Glomerular endothelial cell (primary cell): ENCODE results near the gene HLA-G. TPM values are rescaled to one million over a fixed set of nuclear protein-coding genes. Genes with fewer than 3 reads are reported as not detected.
"Not testable (repeated sequence)": the region's sequence is repeated elsewhere in the genome, so short reads cannot be mapped to it uniquely, and the experiment has no call there.

Experiments used
- DNase-seq: peaks from one replicate; pipeline ENCODE4 v3.0.0-alpha.2; 2011; ENCODE audit warnings: low read depth, low spot score; ENCODE audit errors: extremely low read depth
- total RNA-seq: library from RNA; depleted of rRNA; stranded (reverse); fragments of >200 nt; gene quantifications from 2 replicates; pipeline ENCODE4 v1.2.3, GENCODE V29; 2015

The HLA-G gene
- total RNA-seq, result not detected in 2 replicates

DNA sequence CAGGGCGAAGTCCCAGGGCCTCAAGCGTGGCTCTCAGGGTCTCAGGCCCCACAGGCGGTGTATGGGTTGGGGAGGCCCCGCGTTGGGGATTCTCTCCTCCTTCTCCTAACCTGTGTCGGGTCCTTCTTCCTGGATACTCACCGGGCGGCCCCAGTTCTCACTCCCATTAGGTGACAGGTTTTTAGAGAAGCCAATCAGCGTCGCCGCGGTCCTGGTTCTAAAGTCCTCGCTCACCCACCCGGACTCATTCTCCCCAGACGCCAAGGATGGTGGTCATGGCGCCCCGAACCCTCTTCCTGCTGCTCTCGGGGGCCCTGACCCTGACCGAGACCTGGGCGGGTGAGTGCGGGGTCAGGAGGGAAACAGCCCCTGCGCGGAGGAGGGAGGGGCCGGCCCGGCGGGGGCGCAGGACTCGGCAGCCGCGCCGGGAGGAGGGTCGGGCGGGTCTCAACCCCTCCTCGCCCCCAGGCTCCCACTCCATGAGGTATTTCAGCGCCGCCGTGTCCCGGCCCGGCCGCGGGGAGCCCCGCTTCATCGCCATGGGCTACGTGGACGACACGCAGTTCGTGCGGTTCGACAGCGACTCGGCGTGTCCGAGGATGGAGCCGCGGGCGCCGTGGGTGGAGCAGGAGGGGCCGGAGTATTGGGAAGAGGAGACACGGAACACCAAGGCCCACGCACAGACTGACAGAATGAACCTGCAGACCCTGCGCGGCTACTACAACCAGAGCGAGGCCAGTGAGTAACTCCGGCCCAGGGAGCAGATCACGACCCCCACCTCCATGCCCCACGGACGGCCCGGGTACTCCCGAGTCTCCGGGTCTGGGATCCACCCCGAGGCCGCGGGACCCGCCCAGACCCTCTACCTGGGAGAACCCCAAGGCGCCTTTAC lies at the start of gene HLA-G:
Gene HLA-G, plus strand, starts transcription at position 247 of the 892 bp plus-strand sequence. Its CDS starts 20 bp downstream, at position 267.
- no peak for DNase-seq

DNA sequence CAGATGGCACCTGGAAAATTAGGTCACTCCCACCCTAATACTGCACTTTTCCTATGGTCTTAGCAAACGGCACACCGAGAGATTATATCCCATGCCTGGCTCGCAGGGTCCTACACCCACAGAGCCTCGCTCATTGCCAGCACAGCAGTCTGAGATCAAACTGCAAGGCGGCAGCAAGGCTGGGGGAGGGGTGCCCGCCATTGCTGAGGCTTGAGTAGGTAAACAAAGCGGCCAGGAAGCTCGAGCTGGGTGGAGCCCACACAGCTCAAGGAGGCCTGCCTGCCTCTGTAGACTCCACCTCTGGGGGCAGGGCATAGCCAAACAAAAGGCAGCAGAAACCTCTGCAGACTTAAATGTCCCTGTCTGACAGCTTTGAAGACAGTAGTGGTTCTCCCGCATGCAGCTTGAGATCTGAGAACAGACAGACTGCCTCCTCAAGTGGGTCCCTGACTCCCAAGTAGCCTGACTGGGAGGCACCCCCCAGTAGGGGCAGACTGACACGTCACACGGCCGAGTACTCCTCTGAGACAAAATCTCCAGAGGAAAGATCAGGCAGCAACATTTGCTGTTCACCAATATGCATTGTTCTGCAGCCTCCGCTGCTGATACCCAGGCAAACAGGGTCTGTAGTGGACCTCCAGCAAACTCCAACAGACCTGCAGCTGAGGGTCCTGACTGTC lies 47.5 kb upstream of the HLA-G start:
- DNase-seq, result not testable (repeated sequence)

DNA sequence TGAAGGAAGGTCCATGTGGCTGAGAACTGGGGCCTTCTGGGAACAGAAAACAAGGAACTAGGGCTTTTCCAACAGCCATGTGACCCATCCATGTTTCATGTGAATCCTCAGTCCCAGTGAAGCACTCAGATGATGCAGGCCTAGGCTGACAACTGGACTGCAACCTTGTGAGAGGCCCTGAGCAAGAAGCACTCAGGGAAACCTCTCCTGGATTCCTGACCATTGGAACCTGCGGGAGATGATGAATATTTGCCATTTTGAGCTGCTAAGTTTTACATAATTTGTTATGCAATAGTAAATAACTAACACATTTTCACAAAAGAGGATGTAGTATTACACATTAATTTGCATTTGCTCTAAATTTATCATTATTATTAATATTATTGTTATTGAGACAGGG lies 38.4 kb upstream of the HLA-G start:
- no peak for DNase-seq

DNA sequence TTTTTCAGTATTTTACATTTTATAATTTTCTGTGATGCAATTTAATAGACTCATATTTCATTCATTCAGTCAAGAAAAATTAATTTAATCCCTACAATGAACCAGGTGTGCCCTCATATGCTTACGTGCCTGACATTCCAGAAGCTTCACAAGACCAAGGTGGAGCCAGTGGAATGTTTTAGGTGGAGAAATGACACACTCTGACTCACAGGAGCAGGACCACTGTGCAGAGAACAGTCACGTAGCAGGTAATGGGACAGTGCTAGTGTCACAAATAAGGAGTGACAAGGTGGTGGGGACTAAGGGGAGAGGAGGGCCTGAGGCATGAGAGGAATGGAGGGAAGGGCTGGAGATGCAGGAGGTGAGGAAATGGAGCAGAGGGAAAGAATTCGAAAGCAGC lies 37.0 kb upstream of the HLA-G start:
- DNase-seq, result no peak

DNA sequence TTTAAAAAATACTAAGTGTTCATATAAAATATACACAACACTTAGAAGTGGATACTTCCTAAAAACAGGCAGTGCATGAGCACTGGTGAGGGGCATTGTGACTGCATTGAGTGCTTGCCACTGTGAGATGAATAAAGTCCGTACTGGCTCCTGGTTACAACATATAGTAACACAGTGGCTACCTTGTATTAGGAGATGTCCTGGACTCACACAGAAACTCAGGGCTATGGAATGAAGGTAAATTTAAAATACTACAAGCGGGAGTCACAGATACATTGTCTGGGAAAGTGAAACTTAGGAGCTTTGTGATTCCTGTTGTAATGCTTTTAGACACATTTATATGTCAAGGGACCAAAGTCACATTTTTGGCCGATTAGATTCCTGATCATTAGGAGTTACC lies 36.5 kb upstream of the HLA-G start:
- DNase-seq, result no peak

DNA sequence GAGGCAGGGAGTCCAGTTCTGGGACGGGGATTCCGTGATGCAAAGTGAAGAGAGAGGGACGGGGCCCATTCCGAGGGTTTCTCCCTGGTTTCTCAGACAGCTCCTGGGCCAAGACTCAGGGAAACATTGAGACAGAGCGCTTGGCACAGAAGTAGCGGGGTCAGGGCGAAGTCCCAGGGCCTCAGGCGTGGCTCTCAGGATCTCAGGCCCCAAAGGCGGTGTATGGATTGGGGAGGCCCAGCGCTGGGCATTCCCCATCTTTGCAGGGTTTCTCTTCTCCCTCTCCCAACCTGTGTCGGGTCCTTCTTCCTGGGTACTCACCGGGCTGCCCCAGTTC lies 35.9 kb upstream of the HLA-G start:
- DNase-seq, result no peak

DNA sequence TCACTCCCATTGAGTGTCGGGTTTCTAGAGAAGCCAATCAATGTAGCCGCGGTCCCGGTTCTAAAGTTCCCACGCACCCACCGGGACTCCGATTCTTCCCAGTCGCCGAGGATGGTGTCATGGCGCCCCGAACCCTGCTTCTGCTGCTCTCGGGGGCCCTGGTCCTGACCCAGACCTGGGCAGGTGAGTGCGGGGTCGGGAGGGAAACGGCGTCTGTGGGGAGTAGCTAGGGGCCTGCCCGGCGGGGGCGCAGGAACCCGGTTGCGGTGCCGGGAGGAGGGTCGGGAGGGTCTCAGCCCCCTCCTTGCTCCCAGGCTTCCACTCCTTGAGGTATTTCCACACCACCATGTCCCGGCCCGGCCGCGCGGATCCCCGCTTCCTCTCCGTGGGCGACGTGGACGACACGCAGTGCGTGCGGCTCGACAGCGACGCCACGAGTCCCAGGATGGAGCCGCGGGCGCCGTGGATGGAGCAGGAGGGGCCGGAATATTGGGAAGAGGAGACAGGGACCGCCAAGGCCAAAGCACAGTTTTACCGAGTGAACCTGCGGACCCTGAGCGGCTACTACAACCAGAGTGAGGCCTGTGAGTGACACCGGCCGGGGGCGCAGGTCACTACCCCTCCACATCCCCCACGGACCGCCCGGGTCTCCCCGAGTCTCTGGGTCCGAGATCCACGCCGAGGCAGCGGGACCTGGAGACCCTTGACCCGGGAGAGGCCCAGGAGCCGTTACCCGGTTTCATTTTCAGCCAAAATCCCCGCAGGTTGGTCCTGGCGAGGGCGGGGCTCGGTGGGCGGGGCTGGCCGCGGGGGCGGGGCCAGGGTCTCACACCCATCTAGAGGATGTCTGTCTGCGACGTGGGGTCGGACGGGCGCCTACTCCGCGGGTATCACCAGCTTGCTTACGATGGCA lies 35.2 kb upstream of the HLA-G start:
- no peak for DNase-seq

DNA sequence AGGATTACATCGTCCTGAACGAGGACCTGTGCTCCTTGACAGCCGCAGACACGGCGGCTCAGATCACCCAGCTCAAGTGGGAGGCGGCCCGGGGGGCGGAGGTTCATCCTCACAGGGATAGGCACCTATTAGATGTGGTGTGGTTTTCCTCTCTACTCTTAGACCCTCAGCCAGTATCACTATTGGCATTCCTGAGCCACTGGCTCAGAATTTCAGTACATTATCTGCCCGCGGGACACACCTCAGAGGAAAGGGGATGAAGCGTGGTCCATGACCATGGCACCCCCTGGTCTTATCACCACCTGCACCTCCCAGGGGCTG lies 34.6 kb upstream of the HLA-G start:
- DNase-seq, result no peak

DNA sequence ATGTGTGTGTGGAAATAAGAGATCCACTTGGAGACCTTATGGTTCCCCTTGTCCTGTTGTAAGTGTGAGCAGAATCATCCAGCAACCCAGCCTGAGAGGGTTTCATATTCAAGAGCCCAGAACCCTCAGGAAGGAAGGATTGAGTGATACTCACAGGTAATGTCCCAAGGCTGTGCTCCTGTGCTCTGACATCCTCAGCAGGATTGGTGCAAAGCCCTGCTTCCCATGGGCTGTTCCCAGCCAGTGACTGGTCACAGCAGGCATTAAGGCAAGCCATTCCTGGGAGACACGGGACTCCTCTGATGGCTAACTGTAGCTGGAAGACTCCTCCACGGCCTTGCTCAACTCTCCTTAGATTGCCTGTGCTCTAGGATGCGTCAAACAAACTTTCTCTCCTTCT lies 33.8 kb upstream of the HLA-G start:
- no peak for DNase-seq

DNA sequence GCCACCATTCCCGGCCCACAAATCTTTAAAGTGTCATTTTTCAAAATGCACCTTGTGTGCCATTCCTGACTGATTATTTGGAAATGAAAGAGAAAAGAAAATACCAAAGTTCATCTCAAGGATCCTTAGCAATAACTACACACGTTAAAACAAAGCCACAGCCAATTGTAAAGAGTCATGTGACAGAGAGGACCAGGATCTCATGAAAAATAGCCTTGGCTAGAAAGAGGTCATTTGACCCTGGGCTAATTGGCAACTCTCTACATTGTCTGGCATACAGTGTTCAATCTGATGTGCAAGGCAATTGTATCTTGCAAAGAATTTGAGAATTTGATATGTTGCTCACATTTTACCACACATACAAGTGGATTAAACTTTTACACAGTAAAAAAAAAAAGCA lies 31.6 kb upstream of the HLA-G start:
- DNase-seq, result no peak

DNA sequence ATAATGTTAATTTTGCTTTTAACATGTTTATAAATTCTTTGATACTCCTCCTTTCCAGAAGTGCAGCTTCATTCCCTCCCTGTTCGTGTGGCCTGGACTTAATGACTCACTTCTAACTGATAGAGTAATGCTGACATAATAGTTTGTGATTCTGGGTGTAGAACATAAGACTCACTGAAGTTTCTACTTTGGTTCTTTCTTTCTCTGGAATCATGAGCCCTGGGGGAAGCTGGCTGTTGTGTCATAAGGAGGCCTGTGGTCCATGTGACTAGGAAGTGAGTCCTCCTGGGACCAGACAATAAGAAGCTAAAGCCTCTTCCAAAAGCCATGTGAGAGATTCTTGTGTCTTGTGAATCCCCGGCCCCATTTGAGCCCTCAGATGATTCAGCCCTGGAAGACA lies 30.5 kb upstream of the HLA-G start:
- no peak for DNase-seq

DNA sequence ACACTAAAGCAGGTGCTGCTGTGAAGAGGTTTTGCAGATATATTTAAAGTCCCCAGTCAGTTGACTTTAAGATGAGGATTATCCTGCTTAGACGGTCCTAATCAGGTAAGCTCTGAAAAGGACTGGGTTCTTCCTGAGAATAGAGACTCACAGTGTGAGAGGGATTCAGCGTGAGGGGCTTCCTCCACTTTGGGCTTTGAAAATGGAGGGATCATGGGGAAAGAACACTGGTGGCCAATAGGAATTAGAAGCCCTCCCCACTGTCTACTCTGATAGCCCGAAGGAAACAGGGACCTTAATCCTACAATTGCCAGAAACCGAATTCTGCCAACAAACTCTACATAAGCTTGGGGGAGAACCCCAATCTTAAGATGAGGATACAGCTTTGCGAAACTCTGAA lies 29.7 kb upstream of the HLA-G start:
- DNase-seq, result no peak

DNA sequence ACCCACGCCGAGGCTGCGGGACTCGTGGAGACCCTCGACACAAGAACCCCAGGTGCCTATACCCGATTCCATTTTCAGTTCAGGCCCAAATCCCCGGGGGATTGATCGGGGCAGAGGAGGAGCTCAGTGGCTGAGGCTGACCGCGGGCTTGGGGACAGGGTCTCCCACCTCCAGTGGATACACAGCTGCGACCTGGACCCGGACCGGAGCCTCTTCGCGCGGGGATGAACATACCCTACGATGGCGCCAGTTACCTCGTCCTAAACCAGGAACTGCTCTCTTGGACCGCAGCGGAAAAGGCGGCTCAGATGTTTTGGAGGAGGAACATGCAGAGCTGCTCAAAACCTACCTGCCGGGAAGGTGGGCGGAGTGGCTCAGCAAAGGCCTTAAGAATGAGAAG lies 27.4 kb upstream of the HLA-G start:
- DNase-seq, result no peak

DNA sequence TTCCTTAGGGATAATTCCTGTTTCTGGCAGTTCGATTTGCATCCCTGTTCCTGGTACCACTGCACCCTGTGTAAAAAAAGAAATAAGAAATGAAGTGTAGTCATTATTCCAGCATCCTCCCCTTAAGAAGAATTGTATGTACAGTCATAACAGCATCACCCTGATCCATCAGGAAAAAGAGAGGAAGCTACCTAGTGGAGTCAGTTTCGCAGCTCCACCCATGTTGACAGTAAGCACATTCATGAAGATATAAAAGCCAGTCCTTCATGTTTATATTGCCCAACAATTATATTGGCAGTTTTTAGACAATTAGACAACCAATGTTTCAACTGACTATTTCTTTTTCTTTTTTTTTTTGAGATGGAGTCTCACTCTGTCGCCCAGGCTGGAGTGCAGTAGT lies 21.2 kb upstream of the HLA-G start:
- no peak for DNase-seq

DNA sequence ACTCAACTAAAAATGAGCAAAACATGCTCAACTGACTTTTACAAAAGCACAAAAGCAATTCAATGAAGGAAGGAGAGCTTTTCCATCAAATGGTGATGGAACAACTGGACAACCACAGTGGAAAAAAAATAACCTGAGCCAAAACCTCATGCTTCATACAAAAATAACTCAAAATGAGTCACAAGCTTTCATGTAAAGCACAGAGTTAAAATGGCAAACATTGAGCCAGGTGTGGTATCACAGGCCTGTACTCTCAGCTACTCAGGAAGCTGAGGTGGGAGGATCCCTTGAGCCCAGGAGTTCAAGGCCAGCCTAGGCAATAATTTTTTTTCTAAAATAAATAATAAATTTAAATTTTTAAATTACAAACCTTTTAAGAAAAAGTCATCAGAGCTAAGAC lies 18.4 kb upstream of the HLA-G start:
- DNase-seq, result no peak

DNA sequence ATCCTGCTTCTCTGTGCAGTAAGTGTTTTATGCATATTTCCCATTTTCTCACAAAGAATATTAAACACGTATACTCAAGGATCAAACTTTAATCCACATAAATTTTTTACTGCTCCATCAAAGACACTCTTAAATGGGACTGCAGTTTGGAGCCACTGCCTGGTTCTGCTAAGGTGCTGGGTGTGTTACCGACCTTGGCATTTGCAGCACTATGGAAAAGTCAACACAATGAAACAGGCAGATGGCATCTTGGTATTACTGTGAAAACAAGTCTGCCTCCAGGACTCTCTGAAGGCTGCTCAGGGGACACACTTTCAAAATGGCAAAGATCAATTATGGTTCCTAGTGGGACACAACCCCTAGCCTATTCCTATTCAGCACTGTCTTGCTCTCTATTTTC lies 17.3 kb upstream of the HLA-G start:
- DNase-seq, result no peak

DNA sequence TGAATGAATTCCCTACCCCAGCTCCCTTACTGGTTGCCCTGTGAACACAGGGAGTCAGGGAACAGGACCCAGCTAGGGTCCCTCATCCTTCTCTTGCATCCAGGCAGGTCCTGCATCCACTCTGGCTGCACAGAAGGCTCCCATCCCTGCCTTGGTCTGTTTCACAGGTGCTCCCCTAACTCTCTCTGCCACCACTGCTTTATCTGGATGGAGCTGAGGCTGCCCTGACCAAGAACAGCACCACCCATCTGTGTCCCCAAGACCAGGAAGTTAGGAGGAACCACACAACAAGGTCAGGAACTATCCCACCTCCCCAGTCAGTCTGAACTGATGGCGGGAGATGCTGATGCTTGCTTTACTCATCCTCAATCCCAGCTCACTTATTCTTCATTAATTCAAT lies 16.2 kb upstream of the HLA-G start:
- DNase-seq, result no peak

DNA sequence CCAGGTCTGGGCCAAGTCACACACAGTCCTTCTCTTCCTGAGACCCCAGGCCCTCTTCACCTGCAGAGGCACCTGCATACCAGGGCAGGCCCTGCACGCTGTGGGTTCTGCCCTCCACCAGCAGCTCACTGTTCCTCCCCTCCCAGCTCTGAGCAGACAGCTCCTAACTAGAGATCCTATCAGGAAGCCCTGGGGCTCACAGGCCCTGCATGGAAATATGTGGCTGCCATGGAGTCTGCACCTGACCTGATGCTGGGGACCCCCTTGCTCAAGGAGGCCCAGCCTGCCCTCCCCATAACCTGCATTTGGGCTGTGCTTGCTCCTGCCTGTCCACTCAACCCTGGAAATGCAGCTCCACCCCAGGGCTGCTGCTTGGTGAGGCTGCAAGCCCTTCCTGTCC lies 14.6 kb upstream of the HLA-G start:
- DNase-seq, result no peak

DNA sequence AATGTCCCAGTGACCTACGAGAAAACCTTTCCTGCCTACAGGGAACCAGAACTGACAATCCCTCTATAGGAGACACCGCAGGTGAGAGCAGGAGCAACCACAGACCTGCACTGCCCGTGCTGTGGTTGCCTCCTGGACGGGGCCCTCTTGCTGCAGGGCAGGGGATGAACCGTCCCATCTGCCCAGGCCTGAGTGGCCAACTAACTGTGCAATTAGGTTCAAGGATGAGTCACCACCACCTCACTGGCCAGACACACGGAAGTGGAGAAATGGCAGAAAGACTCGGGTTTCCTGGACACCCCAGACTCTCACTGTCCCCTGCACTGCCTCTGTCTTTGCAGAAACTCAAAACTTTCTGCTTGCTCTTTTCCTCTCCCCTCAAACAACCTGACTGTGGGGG lies 13.8 kb upstream of the HLA-G start:
- no peak for DNase-seq

DNA sequence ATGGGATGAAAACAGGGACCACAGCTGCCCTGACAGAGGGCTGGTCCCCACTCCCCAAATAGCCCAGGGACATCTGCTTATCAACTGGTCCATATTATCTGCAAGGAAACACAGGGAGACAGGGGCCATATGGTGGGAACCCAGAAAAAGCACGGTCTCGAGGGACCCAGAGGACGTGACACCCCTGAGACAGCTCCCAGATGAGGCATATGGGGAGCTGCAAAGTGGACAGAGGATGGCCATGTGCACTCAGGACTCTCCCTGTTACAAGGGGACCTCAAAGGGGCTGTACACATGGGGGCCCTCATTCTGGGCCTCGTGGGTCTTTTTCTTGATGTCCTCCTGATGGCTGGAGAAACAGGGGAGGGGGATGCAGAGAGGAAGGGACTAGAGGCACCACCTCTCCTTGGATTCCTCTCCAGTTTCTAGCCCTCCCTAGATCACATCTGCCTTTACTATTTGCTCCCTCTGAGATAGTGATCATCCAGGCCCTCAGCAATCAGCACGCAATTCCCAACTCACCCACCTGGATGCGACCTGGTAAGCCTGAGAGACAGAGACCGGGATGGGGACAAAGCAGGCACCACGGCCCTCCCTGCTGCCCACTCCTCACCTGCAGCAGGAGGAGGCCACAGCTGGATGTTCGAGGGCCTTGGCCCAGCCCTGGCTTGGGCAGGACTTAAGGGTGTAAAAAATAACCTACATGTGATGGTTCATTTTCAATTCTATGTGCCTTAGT lies 13.1 kb upstream of the HLA-G start:
- DNase-seq, result no peak
